GM23338 (cell line): ENCODE measurements around the gene ZNF101. TPM values are rescaled to one million over a fixed set of nuclear protein-coding genes. Genes with fewer than 3 reads are reported as not detected.

Source experiments
- ATAC-seq: fragments of 200-7000 bp; cut with Tn5 transposase; 3 replicates; pipeline ENCODE4 v1.9.1; 2020
- DNase-seq: peaks from one replicate; pipeline ENCODE4 v3.0.0-alpha.2; 2015; ENCODE audit warnings: low spot score
- H2AFZ ChIP-seq: fragments of 200-600 bp; sonication (generic); 2 replicates; pipeline ENCODE4 v1.8.0; 2016; ENCODE audit warnings: antibody characterized with exemption, mild to moderate bottlenecking, moderate library complexity
- H3F3A ChIP-seq: fragments of 200-600 bp; sonication (generic); replicated peaks from 2 replicates; pipeline ENCODE4 v1.8.0; 2017; ENCODE audit warnings: antibody characterized with exemption, mixed run types, low read depth
- H3K27ac ChIP-seq: fragments of 200-600 bp; sonication (generic); 2 replicates; pipeline ENCODE4 v1.6.1; 2016; ENCODE audit warnings: low read depth
- H3K27me3 ChIP-seq: fragments of 200-600 bp; sonication (generic); 2 replicates; pipeline ENCODE4 v1.8.0; 2016; ENCODE audit warnings: mild to moderate bottlenecking, mixed run types, moderate library complexity; ENCODE audit not compliant: insufficient read depth
- H3K36me3 ChIP-seq: fragments of 200-600 bp; sonication (generic); 2 replicates; pipeline ENCODE4 v1.8.0; 2016; ENCODE audit warnings: mild to moderate bottlenecking; ENCODE audit not compliant: insufficient read depth
- H3K4me1 ChIP-seq: fragments of 200-600 bp; sonication (generic); 2 replicates; pipeline ENCODE4 v1.8.0; 2016; ENCODE audit warnings: mild to moderate bottlenecking, moderate library complexity; ENCODE audit not compliant: insufficient read depth
- H3K4me2 ChIP-seq: fragments of 200-600 bp; sonication (generic); 2 replicates; pipeline ENCODE4 v1.7.1; 2017; ENCODE audit warnings: mixed run types
- H3K4me3 ChIP-seq: fragments of 200-600 bp; sonication (generic); 2 replicates; pipeline ENCODE4 v1.6.1; 2016; ENCODE audit warnings: mixed run types
- H3K79me2 ChIP-seq: fragments of 200-600 bp; sonication (generic); replicated peaks from 2 replicates; pipeline ENCODE4 v1.8.0; 2017; ENCODE audit warnings: mild to moderate bottlenecking; ENCODE audit not compliant: insufficient read depth
- H3K9me2 ChIP-seq: fragments of 200-600 bp; sonication (generic); 2 replicates; pipeline ENCODE4 v1.8.0; 2017; ENCODE audit not compliant: insufficient read depth
- H4K20me1 ChIP-seq: fragments of 200-600 bp; sonication (generic); replicated peaks from 2 replicates; pipeline ENCODE4 v1.8.0; 2017; ENCODE audit warnings: mild to moderate bottlenecking; ENCODE audit not compliant: insufficient read depth
- H3K27ac Mint-ChIP-seq: 2 replicates; pipeline ENCODE4 v1.8.0; 2020; ENCODE audit warnings: inconsistent platforms, mild to moderate bottlenecking, moderate library complexity, mixed read lengths
- H3K27me3 Mint-ChIP-seq: 3 replicates; pipeline ENCODE4 v1.8.0; 2022; ENCODE audit warnings: low read depth, mild to moderate bottlenecking, moderate library complexity, mixed read lengths, inconsistent platforms; ENCODE audit not compliant: insufficient read depth, poor library complexity
- H3K36me3 Mint-ChIP-seq: 3 replicates; pipeline ENCODE4 v1.8.0; 2021; ENCODE audit warnings: low read depth, mild to moderate bottlenecking, inconsistent platforms, moderate library complexity, mixed read lengths
- H3K4me1 Mint-ChIP-seq: 3 replicates; pipeline ENCODE4 v1.8.0; 2020; ENCODE audit warnings: mild to moderate bottlenecking, inconsistent platforms, mixed read lengths
- H3K4me3 Mint-ChIP-seq: 3 replicates; pipeline ENCODE4 v1.8.0; 2021; ENCODE audit warnings: moderate library complexity, mild to moderate bottlenecking, inconsistent platforms, mixed read lengths
- H3K9me3 Mint-ChIP-seq: 3 replicates; pipeline ENCODE4 v1.8.0; 2020; ENCODE audit warnings: moderate library complexity, mild to moderate bottlenecking, inconsistent platforms, mixed read lengths
- CREB1 ChIP-seq: fragments of 250-450 bp; sonication (Bioruptor Pico); IDR thresholded peaks from 2 replicates; pipeline ENCODE4 v1.5.0; 2020; ENCODE audit warnings: low read depth, mild to moderate bottlenecking, moderate library complexity
- CTCF ChIP-seq, 2 experiments: fragments of 200-600 bp in 1 of 2; sonication (generic) in 1 of 2; conservative IDR thresholded peaks; 2 replicates each; pipeline versions ENCODE4 v1.5.1 to v1.6.1; 2016 to 2017; ENCODE audit warnings: antibody characterized with exemption in 2 of 2, low read depth in 2 of 2, mild to moderate bottlenecking in 2 of 2, moderate library complexity in 1 of 2
- ETS1 ChIP-seq: IDR thresholded peaks from 2 replicates; pipeline ENCODE4 v1.6.1; 2016; ENCODE audit warnings: antibody characterized with exemption
- EZH2 ChIP-seq: fragments of 200-600 bp; sonication (generic); IDR thresholded peaks from one replicate; pipeline ENCODE4 v1.8.0; 2017; ENCODE audit warnings: antibody characterized with exemption, mild to moderate bottlenecking, low read depth; ENCODE audit not compliant: unreplicated experiment
- EZH2phosphoT487 ChIP-seq: fragments of 200-600 bp; sonication (generic); IDR thresholded peaks from one replicate; pipeline ENCODE4 v1.8.1; 2018; ENCODE audit warnings: antibody characterized with exemption; ENCODE audit not compliant: unreplicated experiment
- JUNB ChIP-seq: IDR thresholded peaks from one replicate; pipeline ENCODE4 v1.6.1; 2016; ENCODE audit warnings: antibody characterized with exemption; ENCODE audit not compliant: unreplicated experiment
- NANOG ChIP-seq: IDR thresholded peaks from 2 replicates; pipeline ENCODE4 v1.6.1; 2016; ENCODE audit warnings: antibody characterized with exemption, borderline replicate concordance
- POLR2AphosphoS5 ChIP-seq: IDR thresholded peaks from 2 replicates; pipeline ENCODE4 v1.6.1; 2016; ENCODE audit warnings: antibody characterized with exemption, low read depth
- REST ChIP-seq: IDR thresholded peaks from one replicate; pipeline ENCODE4 v1.6.1; 2018; ENCODE audit warnings: antibody characterized with exemption; ENCODE audit not compliant: unreplicated experiment
- STAT1 ChIP-seq: IDR thresholded peaks from one replicate; pipeline ENCODE4 v1.6.1; 2016; ENCODE audit warnings: antibody characterized with exemption; ENCODE audit not compliant: unreplicated experiment
- ZNF114 ChIP-seq: fragments of 250-450 bp; sonication (Bioruptor Pico); IDR thresholded peaks from 2 replicates; pipeline ENCODE4 v1.5.0; 2020; ENCODE audit warnings: mild to moderate bottlenecking, moderate library complexity
- ZNF331 ChIP-seq: fragments of 250-450 bp; sonication (Bioruptor Pico); IDR thresholded peaks from 2 replicates; pipeline ENCODE4 v1.5.0; 2020; ENCODE audit warnings: low read depth, mild to moderate bottlenecking, moderate library complexity
- ZNF462 ChIP-seq: fragments of 250-450 bp; sonication (Bioruptor Pico); IDR thresholded peaks from 2 replicates; pipeline ENCODE4 v1.5.0; 2020; ENCODE audit warnings: mild to moderate bottlenecking, moderate library complexity
- polyA plus RNA-seq: library from polyadenylated mRNA; unstranded; fragments of >200 nt; fragmentation: Nextera tagmentation; extraction: Ambion mirVana; gene quantifications from 2 replicates; pipeline ENCODE4 v1.2.1, GENCODE V29; 2016
- total RNA-seq: library from RNA; depleted of rRNA; stranded (reverse); fragments of >200 nt; shearing (Covaris generic); gene quantifications from 2 replicates; pipeline ENCODE4 v1.2.3, GENCODE V29; 2014

Gene ZNF101
- total and polyA plus RNA-seq, 2 experiments from 2014 or later: 46.4 to 47.9 TPM

- peaks cover 21% of the 10 kb centered on the region for H3F3A ChIP-seq
- peaks cover 37% of the 10 kb centered on the region for H3K36me3 ChIP-seq
- H3K79me2 ChIP-seq: peaks cover 91% of the 10 kb centered on the region
- no peak overlapping the region for H3K4me3 ChIP-seq
- no peaks in the 10 kb centered on the region for H3K27me3 ChIP-seq
- no peak overlapping the region for H3K4me2 ChIP-seq
- ATAC-seq: no peak
- peaks cover 11% of the 10 kb centered on the region; the same call in 2 of the 3 replicates for H3K4me1 Mint-ChIP-seq
- H3K4me3 Mint-ChIP-seq: no peak overlapping the region; the same call in 2 of the 3 replicates
- H4K20me1 ChIP-seq: peaks cover 66% of the 10 kb centered on the region
- H2AFZ ChIP-seq: no peak overlapping the region
- no peak overlapping the region for H3K27ac Mint-ChIP-seq
- peaks cover 9% of the 10 kb centered on the region for H3K27me3 Mint-ChIP-seq
- peaks cover 84% of the 10 kb centered on the region for H3K36me3 Mint-ChIP-seq
- H3K4me1 ChIP-seq: peaks cover 13% of the 10 kb centered on the region
- TF ChIP-seq NANOG: no peak
- TF ChIP-seq CTCF (conservative IDR thresholded peaks at IDR 0.05; ENCODE audit: low read depth in 2 of 2): no peak
- TF ChIP-seq CREB1 (CRISPR knock-in tag): no peak
- no peak for TF ChIP-seq REST
- no peak for TF ChIP-seq EZH2phosphoT487
- TF ChIP-seq ZNF331 (CRISPR knock-in tag): no peak
- TF ChIP-seq JUNB: no peak
- TF ChIP-seq ETS1: no peak
- no peak for TF ChIP-seq ZNF462 (CRISPR knock-in tag)
- no peak for TF ChIP-seq ZNF114 (CRISPR knock-in tag)
- no peak for TF ChIP-seq STAT1
- TF ChIP-seq POLR2AphosphoS5: no peak
- no peak for TF ChIP-seq EZH2
- no peak overlapping the region for H3K27ac ChIP-seq
- no peak for DNase-seq
- H3K9me3 Mint-ChIP-seq: peaks cover 14% of the 10 kb centered on the region
- no peaks in the 10 kb centered on the region; the same call in 1 of the 2 replicates for H3K9me2 ChIP-seq
Observed at GRCh38 chr19:19674315-19674714, 5.7 kb downstream of the ZNF101 start.
